22Rv1 (cell line): ENCODE results near the gene IFNK.

Experiments
- ZFX ChIP-seq: fragments of 450-650 bp; IDR thresholded peaks from 2 replicates; pipeline ENCODE4 v1.6.1; 2017; ENCODE audit warnings: antibody characterized with exemption, borderline replicate concordance
- TF ChIP-seq, protein P1 (sequence below): fragments of 450-650 bp; IDR thresholded peaks from 2 replicates; pipeline ENCODE4 v1.5.1; 2017; ENCODE audit warnings: mild to moderate bottlenecking

DNA sequence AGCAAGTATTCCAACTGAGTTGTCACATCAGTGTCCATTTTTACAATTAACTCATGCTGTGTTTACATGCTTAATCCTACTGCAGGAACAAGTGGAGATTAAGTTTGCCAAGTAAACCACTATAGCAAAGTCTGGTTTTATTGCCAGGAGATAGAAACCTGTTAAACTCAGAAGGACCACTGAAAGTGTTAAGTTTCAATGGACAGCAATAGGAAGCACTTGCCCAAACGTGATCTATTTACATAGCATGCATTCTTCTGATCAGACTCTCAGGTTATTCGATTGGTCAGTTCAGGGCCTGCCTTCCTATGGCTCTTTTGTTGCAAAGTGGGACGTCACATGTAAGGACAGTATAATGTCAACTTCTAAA is 28.0 kb upstream of the IFNK start:
- TF ChIP-seq, protein P1, sequence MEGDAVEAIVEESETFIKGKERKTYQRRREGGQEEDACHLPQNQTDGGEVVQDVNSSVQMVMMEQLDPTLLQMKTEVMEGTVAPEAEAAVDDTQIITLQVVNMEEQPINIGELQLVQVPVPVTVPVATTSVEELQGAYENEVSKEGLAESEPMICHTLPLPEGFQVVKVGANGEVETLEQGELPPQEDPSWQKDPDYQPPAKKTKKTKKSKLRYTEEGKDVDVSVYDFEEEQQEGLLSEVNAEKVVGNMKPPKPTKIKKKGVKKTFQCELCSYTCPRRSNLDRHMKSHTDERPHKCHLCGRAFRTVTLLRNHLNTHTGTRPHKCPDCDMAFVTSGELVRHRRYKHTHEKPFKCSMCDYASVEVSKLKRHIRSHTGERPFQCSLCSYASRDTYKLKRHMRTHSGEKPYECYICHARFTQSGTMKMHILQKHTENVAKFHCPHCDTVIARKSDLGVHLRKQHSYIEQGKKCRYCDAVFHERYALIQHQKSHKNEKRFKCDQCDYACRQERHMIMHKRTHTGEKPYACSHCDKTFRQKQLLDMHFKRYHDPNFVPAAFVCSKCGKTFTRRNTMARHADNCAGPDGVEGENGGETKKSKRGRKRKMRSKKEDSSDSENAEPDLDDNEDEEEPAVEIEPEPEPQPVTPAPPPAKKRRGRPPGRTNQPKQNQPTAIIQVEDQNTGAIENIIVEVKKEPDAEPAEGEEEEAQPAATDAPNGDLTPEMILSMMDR: no peak
- TF ChIP-seq ZFX: no peak
